Uterus (tissue), 2 donors: Measurements from ENCODE around the gene KLHL15.

ENCODE experiments used
- CTCF ChIP-seq, 4 experiments: fragments of 200-600 bp in 2 of 4; fragments of 450-650 bp in 2 of 4; sonication (generic) in 2 of 4; IDR thresholded peaks; one replicate each; pipeline ENCODE4 v1.5.1; 2016 to 2019; ENCODE audit warnings: antibody characterized with exemption in 4 of 4, mild to moderate bottlenecking in 2 of 4, moderate library complexity in 1 of 4
- POLR2A ChIP-seq, 2 donors: fragments of 450-650 bp; IDR thresholded peaks; one replicate each; pipeline ENCODE4 v1.6.1; 2016; ENCODE audit warnings: antibody characterized with exemption in 2 of 2, mild to moderate bottlenecking in 1 of 2, moderate library complexity in 1 of 2

GRCh38 chrX:24014388-24015018 lies 12.5 kb downstream of the KLHL15 start:
- TF ChIP-seq POLR2A (IDR thresholded peaks at IDR 0.05), result no peak
- no peak for TF ChIP-seq CTCF (IDR thresholded peaks at IDR 0.05)
